B cell (primary cell): Measurements from ENCODE around the gene SMARCE1. TPM values are rescaled to one million over a fixed set of nuclear protein-coding genes. Genes with fewer than 3 reads are reported as not detected.

Experiments
- ATAC-seq: fragments of 200-7000 bp; cut with Tn5 transposase; one replicate; pipeline ENCODE4 v1.10.0; 2021; ENCODE audit warnings: low read depth, mild to moderate bottlenecking, moderate number of reproducible peaks, moderate library complexity
- CTCF ChIA-PET: fragments of 350-600 bp; sonication (Branson Sonifier 250); formaldehyde crosslinking; loops from one replicate; lab custom pipeline; 2021; ENCODE audit warnings: antibody characterized with exemption, inconsistent platforms; lab: Charles Lee
- POLR2A ChIA-PET: fragments of 350-600 bp; sonication (Branson Sonifier 250); formaldehyde crosslinking; loops from one replicate; lab custom pipeline; 2021; ENCODE audit warnings: antibody characterized with exemption; lab: Charles Lee
- DNase-seq: peaks from one replicate; pipeline ENCODE4 v3.0.0; 2013
- H2AFZ ChIP-seq: 2 replicates; pipeline ENCODE4 v1.6.1; 2012; ENCODE audit warnings: mild to moderate bottlenecking, low read depth, low read length; ENCODE audit not compliant: insufficient read depth, poor library complexity, severe bottlenecking
- H3K27ac ChIP-seq, 2 donors: 1 replicate in 1 of 2; 2 replicates in 1 of 2; pipeline ENCODE4 v1.5.1; 2012 to 2013; ENCODE audit warnings: low read length in 2 of 2, mild to moderate bottlenecking in 2 of 2, moderate library complexity in 1 of 2
- H3K27me3 ChIP-seq, 4 experiments: fragments of 200-600 bp in 1 of 4; sonication (generic) in 1 of 4; replicated peaks in 1 of 4; 1 replicate in 2 of 4; 2 replicates in 2 of 4; pipeline versions ENCODE4 v1.6.1 to v1.7.0; 2013 to 2016; ENCODE audit warnings: low read length in 3 of 4, mild to moderate bottlenecking in 2 of 4, mixed read lengths in 1 of 4, moderate library complexity in 1 of 4; ENCODE audit not compliant: insufficient read depth in 4 of 4, control insufficient read depth in 3 of 4; ENCODE audit errors: control extremely low read depth in 1 of 4
- H3K36me3 ChIP-seq, 2 experiments: replicated peaks in 1 of 2; 1 replicate in 1 of 2; 2 replicates in 1 of 2; pipeline versions ENCODE4 v1.6.1 to v1.7.1; 2013; ENCODE audit warnings: low read length in 1 of 2; ENCODE audit not compliant: insufficient read depth in 2 of 2, control insufficient read depth in 1 of 2; ENCODE audit errors: control extremely low read depth in 1 of 2, extremely low read depth in 1 of 2
- H3K4me1 ChIP-seq, 2 donors: fragments of 200-600 bp in 1 of 2; sonication (generic) in 1 of 2; 1 replicate in 1 of 2; 2 replicates in 1 of 2; pipeline versions ENCODE4 v1.5.1 to v1.6.1; 2013 to 2017; ENCODE audit warnings: low read length in 2 of 2; ENCODE audit not compliant: control insufficient read depth in 2 of 2, insufficient read depth in 2 of 2
- H3K4me2 ChIP-seq: replicated peaks from 2 replicates; pipeline ENCODE3; 2012; ENCODE audit warnings: mild to moderate bottlenecking, low read depth, low read length; ENCODE audit not compliant: poor library complexity, severe bottlenecking
- H3K4me3 ChIP-seq, 5 experiments: fragments of 200-600 bp in 1 of 5; sonication (generic) in 1 of 5; 1 replicate in 3 of 5; 2 replicates in 2 of 5; pipeline versions ENCODE4 v1.5.1 to v1.7.0; 2011 to 2016; ENCODE audit warnings: low read length in 4 of 5, mild to moderate bottlenecking in 4 of 5, low read depth in 2 of 5, control low read depth in 1 of 5, moderate library complexity in 1 of 5; ENCODE audit not compliant: insufficient read depth in 1 of 5; ENCODE audit errors: control extremely low read depth in 1 of 5, extremely low read depth in 1 of 5
- H3K79me2 ChIP-seq: fragments of 200-600 bp; sonication (generic); one replicate; pipeline ENCODE4 v1.6.0; 2016; ENCODE audit warnings: low read length; ENCODE audit not compliant: control insufficient read depth, insufficient read depth
- H3K9ac ChIP-seq: fragments of 200-600 bp; sonication (generic); 2 replicates; pipeline ENCODE4 v1.6.1; 2017; ENCODE audit warnings: mild to moderate bottlenecking, low read length, moderate library complexity
- H3K9me3 ChIP-seq, 3 donors: one replicate each; pipeline versions ENCODE4 v1.6.1 to v1.7.1; 2013; ENCODE audit warnings: low read length in 2 of 3; ENCODE audit not compliant: control insufficient read depth in 2 of 3, insufficient read depth in 1 of 3; ENCODE audit errors: control extremely low read depth in 1 of 3
- H4K20me1 ChIP-seq: 2 replicates; pipeline ENCODE4 v1.6.0; 2012; ENCODE audit warnings: mild to moderate bottlenecking, low read length; ENCODE audit not compliant: insufficient read depth, control insufficient read depth, poor library complexity, severe bottlenecking
- H3K27ac Mint-ChIP-seq: one replicate; pipeline ENCODE4 v1.8.0; 2021; ENCODE audit warnings: mixed read lengths
- H3K27me3 Mint-ChIP-seq: one replicate; pipeline ENCODE4 v1.8.0; 2021; ENCODE audit warnings: mixed read lengths
- H3K4me1 Mint-ChIP-seq: one replicate; pipeline ENCODE4 v1.8.0; 2021; ENCODE audit warnings: mixed read lengths
- H3K4me3 Mint-ChIP-seq: one replicate; pipeline ENCODE4 v1.8.0; 2021; ENCODE audit warnings: mixed read lengths
- H3K9me3 Mint-ChIP-seq: one replicate; pipeline ENCODE4 v1.8.0; 2022; ENCODE audit warnings: mixed read lengths; ENCODE audit not compliant: insufficient read depth
- EZH2 ChIP-seq: IDR thresholded peaks from 2 replicates; pipeline ENCODE4 v1.6.1; 2012; ENCODE audit warnings: borderline replicate concordance, low read depth, mild to moderate bottlenecking, moderate library complexity, low read length; ENCODE audit not compliant: insufficient read depth, poor library complexity, severe bottlenecking
- WGBS: methylation state at CpG from one replicate; pipeline ENCODE4 v1.1.5; 2013; ENCODE audit warnings: missing lambda C conversion rate; ENCODE audit not compliant: insufficient coverage; 5-methylcytosine and 5-hydroxymethylcytosine counted together
- intact Hi-C: fragments of 100-400 bp; cut with micrococcal nuclease; formaldehyde crosslinking; loops from one replicate; pipeline ENCODE4 v1.10.0; 2022
- polyA plus RNA-seq: library from polyadenylated mRNA; depleted of rRNA; stranded (reverse); fragments of >200 nt; gene quantifications from 2 replicates; pipeline ENCODE4 v1.2.3, GENCODE V29; 2012
- total RNA-seq, 2 donors: library from RNA; stranded (reverse); fragments of 120-200 nt in 1 of 2; gene quantifications; 1 replicate in 1 of 2; 2 replicates in 1 of 2; pipeline versions ENCODE4 v1.2.3 to v1.2.4, GENCODE V29; 2013 to 2022
- TF ChIP-seq, protein P1 (sequence below): fragments of 200-600 bp; IDR thresholded peaks from one replicate; pipeline ENCODE4 v1.8.0; 2022; ENCODE audit warnings: antibody characterized with exemption, mild to moderate bottlenecking

SMARCE1 gene
- total and polyA plus RNA-seq, 2 donors (not counting 1 experiment from before 2014, with no cell fraction given), result 19.9 to 128 TPM

DNA sequence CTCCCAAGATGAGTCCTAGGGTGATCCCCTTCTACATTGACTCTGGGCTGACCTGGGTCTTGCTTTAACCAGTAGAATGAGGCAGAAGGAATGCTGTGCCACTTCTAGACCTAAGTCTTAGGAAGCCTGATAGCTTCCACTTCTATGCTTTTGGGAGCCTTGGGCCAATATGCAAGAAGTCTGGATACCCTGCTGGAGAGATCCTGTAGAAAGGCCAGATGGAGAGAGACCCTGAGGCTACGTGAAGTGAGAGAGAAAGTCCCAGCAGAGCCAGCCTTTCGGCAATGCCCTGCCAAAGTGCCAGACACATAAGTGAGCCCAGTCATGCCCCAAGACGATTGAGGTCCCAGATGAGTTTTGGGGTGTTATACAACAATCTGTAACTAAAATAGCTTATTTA is 15.6 kb upstream of the SMARCE1 start:
- no peak overlapping the region for H3K4me3 ChIP-seq
- POLR2A ChIA-PET, result no interaction called here
- Mint-ChIP-seq H3K4me3 (no peak overlapping the region), H3K27me3 (peaks cover 52% of the 10 kb centered on the region), H3K4me1 (peaks cover 6% of the 10 kb centered on the region), H3K27ac (no peak overlapping the region), H3K9me3 (no peaks in the 10 kb centered on the region)
- no peaks in the 10 kb centered on the region for H3K79me2 ChIP-seq
- no peaks in the 10 kb centered on the region for H3K9me3 ChIP-seq
- H3K27me3 ChIP-seq, result peaks cover 2 to 36% (median 21%) of the 10 kb centered on the region in 4 experiments
- DNase-seq (no peak), ATAC-seq (no peak)
- no peak overlapping the region for H3K9ac ChIP-seq
- H3K4me1 ChIP-seq, result peaks cover 3 to 4% of the 10 kb centered on the region in 2 donors
- intact Hi-C loops, result no loop called here
- no peak overlapping the region for H2AFZ ChIP-seq
- H3K4me2 ChIP-seq, result no peak overlapping the region
- no peak overlapping the region for H3K27ac ChIP-seq
- TF ChIP-seq EZH2, result no peak
- TF ChIP-seq, protein P1, sequence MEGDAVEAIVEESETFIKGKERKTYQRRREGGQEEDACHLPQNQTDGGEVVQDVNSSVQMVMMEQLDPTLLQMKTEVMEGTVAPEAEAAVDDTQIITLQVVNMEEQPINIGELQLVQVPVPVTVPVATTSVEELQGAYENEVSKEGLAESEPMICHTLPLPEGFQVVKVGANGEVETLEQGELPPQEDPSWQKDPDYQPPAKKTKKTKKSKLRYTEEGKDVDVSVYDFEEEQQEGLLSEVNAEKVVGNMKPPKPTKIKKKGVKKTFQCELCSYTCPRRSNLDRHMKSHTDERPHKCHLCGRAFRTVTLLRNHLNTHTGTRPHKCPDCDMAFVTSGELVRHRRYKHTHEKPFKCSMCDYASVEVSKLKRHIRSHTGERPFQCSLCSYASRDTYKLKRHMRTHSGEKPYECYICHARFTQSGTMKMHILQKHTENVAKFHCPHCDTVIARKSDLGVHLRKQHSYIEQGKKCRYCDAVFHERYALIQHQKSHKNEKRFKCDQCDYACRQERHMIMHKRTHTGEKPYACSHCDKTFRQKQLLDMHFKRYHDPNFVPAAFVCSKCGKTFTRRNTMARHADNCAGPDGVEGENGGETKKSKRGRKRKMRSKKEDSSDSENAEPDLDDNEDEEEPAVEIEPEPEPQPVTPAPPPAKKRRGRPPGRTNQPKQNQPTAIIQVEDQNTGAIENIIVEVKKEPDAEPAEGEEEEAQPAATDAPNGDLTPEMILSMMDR, result no peak
- no peaks in the 10 kb centered on the region for H3K36me3 ChIP-seq
- WGBS, result 91% methylated on average over 2 of the region's 3 CpGs
- CTCF ChIA-PET, result no interaction called here
- no peaks in the 10 kb centered on the region for H4K20me1 ChIP-seq

- TF ChIP-seq, protein P1, result no peak
- TF ChIP-seq EZH2, result no peak
- H3K36me3 ChIP-seq, result no peaks in the 10 kb centered on the region
- intact Hi-C loops, result no loop called here
- Mint-ChIP-seq H3K4me1 (peaks cover 3% of the 10 kb centered on the region), H3K4me3 (no peak overlapping the region), H3K27ac (no peak overlapping the region), H3K9me3 (no peaks in the 10 kb centered on the region), H3K27me3 (peaks cover 33% of the 10 kb centered on the region)
- no peaks in the 10 kb centered on the region for H3K79me2 ChIP-seq
- H3K9me3 ChIP-seq, result no peaks in the 10 kb centered on the region
- H4K20me1 ChIP-seq, result no peaks in the 10 kb centered on the region
- ChIA-PET CTCF (interaction anchor here (0.7 kb wide), 1 partner anchor 13 kb away, joined by 3 read pairs; no protein-coding TSS in a partner anchor), POLR2A (interaction anchor here (0.7 kb wide), 1 partner anchor 409 kb away, joined by 8 read pairs; no protein-coding TSS in a partner anchor)
- H3K4me1 ChIP-seq, result peaks cover 2 to 4% of the 10 kb centered on the region in 2 donors
- no peak for ATAC-seq
- H3K9ac ChIP-seq, result no peak overlapping the region
- H3K27me3 ChIP-seq, result peaks cover 2 to 22% (median 11%) of the 10 kb centered on the region in 4 experiments
- 79% methylated on average over 6 of the region's 7 CpGs for WGBS
- H3K27ac ChIP-seq, result no peak overlapping the region
- no peak overlapping the region for H3K4me3 ChIP-seq
- no peak overlapping the region for H2AFZ ChIP-seq
- no peak for DNase-seq
- no peak overlapping the region for H3K4me2 ChIP-seq
Measured at GRCh38 chr17:40659911-40660310, 12.3 kb upstream of the SMARCE1 start.
